Activated CD8-positive, alpha-beta memory T cell treated with anti-CD3 and anti-CD28 coated beads for 48 hours (primary cell): ENCODE data around the gene LY6G6F.
A peak's percentile ranks its signal among the peaks of the same experiment; 100 is the strongest.

ENCODE experiments used
- DNase-seq, 3 experiments: peaks; one replicate each; pipeline ENCODE4 v3.0.0-alpha.2; 2020; ENCODE audit warnings: low read depth in 2 of 3, low spot score in 2 of 3

The LY6G6F gene

DNA sequence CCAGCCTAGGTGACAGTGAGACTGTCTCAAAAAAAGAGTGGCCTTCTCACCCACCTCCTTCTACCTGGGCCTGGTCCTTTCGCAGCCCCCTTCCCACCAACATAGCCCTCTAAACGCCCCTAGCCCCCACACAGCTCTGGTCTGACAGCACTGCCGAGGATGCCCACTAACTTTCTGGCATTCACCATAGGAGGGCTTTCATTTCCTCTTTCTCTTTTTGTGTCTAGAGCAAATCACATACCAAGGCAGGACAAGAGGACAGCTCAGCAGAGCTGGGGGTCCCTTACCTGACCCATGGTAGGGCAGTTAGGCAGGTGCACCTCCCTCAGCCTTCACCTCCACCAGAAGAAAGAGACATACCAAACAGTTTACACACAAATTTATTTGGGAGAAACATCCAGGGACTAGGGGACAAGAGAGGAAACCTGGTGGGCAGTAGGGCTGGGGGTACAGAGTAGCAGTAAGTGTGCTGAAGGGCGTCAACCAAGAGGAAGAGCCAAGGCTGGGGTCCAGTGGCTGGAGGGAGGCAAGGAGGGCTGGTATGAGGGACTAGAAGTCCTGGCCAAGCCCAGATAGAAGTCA lies 30.3 kb upstream of the LY6G6F start:
- no peak for DNase-seq

- DNase-seq, result no peak
Observed at GRCh38 chr6:31676904-31677303, 29.8 kb upstream of the LY6G6F start.

DNA sequence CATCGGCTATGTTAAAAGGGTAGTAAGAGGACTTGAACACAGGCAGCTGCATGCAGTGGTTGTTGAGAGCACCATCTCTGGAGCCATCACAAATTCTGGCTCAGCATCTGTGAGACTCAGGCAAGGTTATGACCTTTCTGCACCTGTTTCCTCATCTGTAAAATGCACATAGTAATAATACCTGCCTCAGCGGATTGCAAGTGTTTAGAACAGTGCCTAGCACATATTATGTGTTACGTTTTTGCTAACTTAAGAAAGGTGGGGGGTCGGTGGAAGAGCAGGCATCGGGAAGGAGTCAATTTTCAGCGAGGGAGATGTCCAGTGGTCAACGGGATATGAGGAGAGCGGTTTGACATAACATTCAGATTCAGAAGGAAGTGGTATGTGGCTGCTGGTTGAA lies 28.7 kb upstream of the LY6G6F start:
- no peak for DNase-seq

GRCh38 chr6:31680226-31681134 lies 26.2 kb upstream of the LY6G6F start, which contains the start of gene LY6G5C:
LY6G5C (minus strand) TSS chr6:31681067; CDS start chr6:31680373, 694 bp downstream.
- peak in 1 of 3 experiments; percentile 32 for DNase-seq

DNA sequence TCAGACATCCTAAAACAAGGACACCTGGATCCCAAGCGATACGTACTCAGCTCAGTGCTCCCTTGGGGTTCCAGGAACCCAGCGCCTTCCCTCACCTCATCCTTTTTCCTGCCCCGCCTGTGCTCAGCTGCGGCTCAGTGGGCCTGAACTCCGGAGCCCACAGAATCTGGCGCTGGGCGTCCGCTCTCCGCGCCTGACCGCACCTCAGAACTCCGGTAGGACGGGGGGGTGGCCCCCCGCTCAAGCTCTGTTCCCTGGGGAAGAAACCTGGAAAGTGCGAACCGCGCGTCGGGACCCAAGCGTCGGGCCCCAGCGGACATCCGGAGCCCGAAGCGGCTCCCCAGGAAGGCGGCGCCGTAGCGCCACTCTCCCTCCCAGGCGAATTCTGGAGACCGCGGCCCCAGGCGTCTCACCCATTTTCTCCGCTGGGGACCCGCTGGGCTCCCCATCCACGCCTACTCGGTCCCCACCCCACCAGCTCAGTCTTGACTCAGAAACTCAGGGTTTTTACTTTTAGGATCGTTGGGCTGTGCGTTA lies 25.5 kb upstream of the LY6G6F start:
- DNase-seq, result no peak

DNA sequence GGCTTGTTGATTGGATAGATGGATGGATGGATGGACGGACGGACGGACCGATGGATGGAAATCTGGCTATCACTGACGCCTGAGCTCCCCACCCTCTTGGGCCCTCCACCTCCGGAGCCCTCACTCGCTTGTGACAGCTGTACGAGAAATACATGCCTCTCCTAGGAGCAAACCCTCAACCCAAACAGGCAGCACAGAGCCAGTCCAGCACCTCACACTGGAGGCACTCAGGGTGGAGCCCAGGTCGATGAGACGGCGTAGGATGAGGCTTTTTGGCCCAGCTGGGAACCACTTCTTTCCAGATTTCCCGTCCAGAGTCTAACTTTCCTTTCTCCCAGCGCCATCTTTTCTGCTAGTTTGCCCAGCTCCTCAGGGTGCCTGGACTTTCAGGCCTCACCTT lies 23.1 kb upstream of the LY6G6F start:
- DNase-seq, result no peak

DNA sequence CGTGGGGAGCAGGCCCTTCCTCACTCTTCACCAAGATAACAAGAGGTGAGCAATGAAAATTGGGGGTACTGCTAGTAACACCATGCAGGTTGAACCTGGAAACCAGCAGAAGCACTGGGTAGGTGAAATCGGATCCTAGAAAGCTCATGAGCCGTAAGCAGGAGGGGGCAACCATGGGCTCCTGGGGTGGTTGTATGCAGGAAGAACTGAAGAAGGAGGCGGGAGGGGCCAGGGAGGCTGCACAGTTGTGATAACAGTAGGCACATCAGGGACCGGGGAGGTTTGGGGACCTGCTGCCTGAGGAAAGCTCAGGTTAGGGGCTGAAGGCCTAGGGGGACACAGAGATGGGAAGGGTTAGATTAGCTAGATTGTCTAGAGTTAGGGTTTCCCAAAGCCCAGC lies 20.2 kb upstream of the LY6G6F start:
- DNase-seq, result no peak

DNA sequence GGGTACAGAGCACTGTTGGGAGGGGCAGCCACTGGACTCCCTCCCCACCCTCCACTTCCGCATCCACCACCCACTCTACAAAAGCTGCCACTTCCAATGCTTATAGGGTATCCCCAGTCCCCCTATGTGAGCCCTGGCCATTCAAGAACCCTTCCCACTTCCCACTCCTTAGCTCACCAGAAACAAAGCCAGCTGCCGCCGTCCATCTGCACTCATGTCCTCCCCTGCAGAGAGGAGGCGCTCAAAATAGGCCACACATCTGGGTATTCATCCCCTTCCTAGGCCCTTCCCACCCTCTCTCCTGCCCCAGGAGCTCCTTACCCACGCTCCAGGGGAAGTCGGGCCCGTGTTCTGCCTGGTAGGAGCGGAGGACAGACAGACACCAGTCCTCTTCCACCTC lies 19.3 kb upstream of the LY6G6F start:
- no peak for DNase-seq

DNA sequence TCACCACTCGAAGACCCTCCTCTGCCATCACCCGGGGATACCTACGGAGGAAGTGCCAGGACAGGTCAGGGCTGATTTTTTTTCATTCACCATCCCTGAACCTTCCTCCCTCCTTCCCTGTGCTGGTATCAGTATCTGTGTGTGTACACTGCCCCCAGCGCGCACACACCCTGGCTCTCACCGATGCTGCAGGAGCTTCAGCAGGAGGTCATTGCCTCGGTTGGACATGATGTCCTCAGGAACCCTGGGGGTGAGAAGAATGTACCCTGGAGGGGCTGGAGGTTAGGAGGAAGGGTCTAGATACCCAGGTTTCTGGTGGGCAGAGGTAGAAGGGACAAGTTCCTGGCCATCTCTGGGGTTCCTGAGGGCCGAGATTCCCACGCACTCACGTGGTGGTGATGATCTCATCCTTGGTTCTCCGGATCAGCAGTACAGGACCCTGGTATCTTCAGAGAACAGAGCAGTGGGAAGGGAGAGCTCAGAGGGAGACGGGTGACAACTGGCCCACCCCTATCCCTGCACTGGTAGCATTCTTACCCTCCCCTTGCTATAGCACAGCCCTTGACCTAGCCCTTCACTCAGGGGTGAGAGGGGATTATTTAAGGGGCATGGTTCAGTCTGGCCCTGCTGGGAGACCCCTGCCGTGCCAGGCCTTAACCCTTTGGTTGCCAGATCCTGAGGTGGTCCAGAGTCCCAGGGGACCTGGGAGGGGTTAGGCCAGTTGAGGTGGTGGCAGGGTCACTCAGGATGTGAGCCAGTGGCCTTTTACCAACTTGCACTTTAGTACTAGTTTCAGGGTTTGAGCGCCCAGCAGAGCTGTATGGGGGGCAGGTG lies 18.6 kb upstream of the LY6G6F start:
- no peak for DNase-seq

DNA sequence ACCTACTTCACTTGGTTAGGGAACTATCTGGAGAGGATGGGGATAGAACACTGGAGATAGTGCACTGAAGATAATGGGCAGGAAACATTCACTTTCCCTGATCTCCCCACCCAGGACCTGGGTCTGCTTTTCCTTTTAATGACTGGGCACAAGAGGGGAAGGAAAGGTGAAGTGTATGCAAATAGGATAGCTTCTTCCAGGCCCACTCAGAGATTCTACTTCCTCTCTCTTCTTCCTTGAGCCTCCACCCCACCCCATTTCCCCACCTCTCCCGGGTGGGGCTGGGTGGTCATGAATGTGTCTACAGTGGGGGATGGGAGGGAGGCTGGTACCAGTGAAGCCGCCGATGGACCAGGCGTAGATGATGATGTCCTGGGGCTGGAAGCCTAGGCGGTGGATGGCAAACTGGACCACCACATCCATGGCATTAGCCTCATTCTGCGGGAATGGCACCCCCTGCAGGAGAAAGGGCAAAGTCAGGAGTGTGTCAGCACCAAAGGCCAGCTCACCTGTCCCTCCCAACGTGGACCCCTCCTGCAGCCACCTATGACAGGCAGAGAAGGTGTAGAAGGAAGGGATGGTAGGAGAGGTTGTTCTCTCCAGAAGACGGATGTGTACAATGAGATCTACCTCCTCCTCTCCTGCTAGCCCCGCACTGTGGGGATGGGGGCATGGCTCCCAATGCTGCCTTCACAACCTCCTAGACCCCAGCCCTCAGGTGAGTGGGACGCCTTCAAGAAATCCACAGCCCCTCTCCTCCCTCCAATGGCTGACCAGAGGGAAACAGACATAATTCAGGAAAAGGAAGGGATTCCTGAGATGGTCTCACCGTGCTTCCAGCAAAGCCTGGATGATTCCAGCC lies 17.2 kb upstream of the LY6G6F start:
- no peak for DNase-seq

DNA sequence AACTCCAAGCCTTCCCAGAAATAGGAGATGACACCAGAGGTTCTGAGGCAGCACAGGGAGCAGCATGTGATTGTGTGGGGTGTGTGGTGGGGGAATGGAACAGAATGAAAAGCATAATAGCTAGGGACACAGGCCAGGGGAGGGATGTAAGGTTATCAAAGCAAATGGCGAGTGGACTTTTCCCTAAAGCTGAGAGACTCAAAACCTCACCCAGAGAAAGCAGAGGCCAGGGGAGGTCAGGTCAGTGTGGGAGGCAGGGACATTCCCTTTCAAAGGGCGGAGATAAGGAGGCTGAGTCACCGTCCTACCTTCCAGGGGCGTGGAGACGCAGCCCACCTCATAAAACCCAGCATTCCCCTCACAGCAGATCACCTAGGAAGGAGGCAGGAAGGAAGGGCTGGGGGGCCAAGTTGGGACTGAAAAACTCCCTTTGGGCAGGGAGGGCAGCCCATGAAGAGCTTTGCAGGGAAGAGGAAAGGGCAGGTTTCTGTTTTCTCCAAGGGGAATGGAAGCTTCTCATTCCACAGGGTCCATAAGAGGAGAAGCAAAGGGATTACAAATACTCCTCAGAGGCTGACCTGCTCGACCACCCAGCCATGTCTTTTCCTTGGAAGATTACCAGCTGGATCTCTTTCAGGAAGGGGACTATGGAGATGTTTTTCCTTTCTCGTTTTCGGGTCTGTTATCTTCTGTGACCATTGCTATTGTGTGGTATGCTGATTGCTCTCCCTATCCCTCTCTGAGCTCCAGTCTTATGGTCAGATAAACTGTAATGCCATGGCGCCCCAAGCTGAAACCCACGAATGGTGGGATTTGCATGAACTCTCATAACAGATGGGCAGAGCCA lies 16.2 kb upstream of the LY6G6F start:
- no peak for DNase-seq

DNA sequence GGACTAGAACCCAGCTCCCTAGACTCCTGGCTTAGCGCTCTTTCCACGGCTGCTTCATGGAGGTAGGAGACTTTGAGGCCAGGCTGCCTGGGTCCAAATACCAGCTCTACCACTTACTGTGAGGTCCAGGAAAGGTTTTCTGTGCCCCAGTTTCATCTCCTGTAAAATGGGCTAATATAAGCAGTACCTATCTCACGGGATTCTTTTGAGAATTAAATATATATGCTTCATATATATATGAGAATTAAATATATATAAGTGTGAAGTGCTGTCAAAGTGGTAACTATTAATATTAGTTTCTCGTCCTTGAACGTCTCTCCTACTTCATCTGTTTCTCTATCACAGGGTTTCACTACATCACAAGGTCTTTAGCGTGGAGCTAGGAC lies 15.6 kb upstream of the LY6G6F start:
- DNase-seq, result no peak

- no peak for DNase-seq
Observed at GRCh38 chr6:31691564-31692108, 15.0 kb upstream of the LY6G6F start.

- no peak for DNase-seq
Observed at GRCh38 chr6:31692353-31692752, 14.3 kb upstream of the LY6G6F start.

- DNase-seq, result no peak
Observed at GRCh38 chr6:31692886-31693285, 13.8 kb upstream of the LY6G6F start.

DNA sequence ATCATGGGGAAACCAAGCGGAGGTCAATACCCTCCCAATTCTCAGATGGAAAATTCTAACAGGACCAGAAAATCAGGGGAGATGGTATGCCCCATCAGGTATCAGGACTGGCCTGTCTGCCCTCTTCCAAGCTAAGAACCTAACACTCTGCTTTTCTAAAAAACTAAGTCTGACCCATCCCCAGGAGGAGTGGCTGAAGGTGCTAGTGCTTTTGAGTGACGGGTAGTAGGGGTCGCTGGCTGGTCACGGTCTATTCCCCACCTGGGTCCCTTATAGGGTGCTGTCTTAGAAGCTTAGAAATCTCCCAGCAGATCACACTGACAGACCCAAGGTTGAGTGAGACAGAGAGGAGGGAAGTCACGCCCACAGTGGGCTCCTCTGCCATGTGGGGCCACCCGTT lies 13.1 kb upstream of the LY6G6F start:
- DNase-seq, result no peak

- no peak for DNase-seq
Observed at GRCh38 chr6:31697555-31697954, 9.1 kb upstream of the LY6G6F start.

DNA sequence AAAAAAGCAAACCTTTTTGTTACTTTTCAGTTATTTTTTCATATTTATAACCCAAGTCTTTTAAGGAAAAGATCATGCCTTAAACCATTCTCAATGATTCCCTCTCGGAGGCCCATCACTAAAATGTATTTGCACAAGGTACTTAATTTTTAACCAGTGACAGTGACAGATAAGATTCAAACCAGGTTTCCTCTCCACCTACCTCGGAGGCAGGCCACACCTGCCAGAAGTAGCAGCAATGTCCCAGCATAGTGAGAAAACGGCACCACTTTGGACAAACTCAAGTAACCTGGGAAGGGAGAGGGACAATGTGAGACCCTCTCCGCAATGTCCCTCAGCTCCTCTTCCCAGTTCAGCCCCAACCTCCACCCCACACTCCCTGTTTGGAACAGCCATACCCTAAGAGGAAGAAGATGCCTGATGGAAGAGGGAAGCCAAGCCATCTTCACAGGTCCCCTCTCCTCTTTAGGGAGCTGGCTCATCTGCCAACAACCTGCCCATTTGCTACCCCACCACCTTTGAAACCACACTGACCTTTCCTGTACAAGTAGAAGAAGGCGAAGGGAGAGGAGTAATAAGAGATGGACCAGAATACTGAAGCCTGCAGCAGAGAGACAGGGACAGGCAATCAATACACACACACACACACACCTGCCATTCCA lies 5.8 kb upstream of the LY6G6F start:
- DNase-seq, result no peak
